AG10803 (cell line): ENCODE results near the gene CCT6A.
"Not testable (repeated sequence)": the region's sequence is repeated elsewhere in the genome, so short reads cannot be mapped to it uniquely, and the experiment has no call there.

ENCODE experiments used
- DNase-seq: peaks from one replicate; pipeline ENCODE4 v3.0.0; 2010; ENCODE audit warnings: low read depth
- H3K4me3 ChIP-seq: 2 replicates; pipeline ENCODE4 v1.5.1; 2011; ENCODE audit warnings: mild to moderate bottlenecking, low read length, control low read depth
- TF ChIP-seq, protein P1 (sequence below): conservative IDR thresholded peaks from 2 replicates; pipeline ENCODE4 v1.5.1; 2011; ENCODE audit warnings: mild to moderate bottlenecking, low read length, control low read depth, inconsistent platforms

CCT6A gene

DNA sequence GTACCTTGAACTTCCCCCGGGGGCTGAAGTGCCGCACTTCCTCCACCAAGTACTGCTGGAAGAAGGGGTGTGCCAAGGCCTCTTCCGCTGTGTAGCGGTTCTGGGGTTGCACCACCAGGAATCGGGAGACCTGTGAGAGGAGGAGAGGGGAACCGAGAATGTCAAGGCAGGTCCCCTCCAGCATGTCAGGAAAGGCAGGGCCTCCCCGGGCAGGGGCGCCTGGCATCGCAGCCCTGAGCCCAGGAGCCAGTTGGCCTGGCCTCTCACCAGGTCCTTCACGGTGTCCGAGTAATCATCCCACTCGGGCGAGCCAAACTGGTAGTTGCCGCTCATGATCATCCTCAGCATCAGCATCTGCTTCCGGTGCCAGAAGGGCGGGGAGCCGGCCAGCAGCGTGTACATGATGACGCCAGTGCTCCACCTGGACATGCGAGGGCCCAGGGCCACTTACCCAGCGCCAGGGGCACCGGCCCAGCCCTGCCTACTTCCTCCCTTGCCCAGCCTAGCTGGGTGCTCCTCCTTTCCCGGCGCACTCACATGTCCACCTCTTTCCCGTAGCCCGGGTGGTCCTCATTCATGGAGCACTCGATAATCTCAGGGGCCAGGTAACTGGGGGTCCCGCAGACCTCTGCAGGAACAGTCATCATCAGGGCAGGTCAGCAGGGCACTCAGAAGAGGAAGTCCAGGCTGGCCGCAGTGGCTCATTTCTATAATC is 30.2 kb downstream of the CCT6A start:
- no peak for DNase-seq
- TF ChIP-seq, protein P1, sequence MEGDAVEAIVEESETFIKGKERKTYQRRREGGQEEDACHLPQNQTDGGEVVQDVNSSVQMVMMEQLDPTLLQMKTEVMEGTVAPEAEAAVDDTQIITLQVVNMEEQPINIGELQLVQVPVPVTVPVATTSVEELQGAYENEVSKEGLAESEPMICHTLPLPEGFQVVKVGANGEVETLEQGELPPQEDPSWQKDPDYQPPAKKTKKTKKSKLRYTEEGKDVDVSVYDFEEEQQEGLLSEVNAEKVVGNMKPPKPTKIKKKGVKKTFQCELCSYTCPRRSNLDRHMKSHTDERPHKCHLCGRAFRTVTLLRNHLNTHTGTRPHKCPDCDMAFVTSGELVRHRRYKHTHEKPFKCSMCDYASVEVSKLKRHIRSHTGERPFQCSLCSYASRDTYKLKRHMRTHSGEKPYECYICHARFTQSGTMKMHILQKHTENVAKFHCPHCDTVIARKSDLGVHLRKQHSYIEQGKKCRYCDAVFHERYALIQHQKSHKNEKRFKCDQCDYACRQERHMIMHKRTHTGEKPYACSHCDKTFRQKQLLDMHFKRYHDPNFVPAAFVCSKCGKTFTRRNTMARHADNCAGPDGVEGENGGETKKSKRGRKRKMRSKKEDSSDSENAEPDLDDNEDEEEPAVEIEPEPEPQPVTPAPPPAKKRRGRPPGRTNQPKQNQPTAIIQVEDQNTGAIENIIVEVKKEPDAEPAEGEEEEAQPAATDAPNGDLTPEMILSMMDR: no peak
- H3K4me3 ChIP-seq: no peak overlapping the region

DNA sequence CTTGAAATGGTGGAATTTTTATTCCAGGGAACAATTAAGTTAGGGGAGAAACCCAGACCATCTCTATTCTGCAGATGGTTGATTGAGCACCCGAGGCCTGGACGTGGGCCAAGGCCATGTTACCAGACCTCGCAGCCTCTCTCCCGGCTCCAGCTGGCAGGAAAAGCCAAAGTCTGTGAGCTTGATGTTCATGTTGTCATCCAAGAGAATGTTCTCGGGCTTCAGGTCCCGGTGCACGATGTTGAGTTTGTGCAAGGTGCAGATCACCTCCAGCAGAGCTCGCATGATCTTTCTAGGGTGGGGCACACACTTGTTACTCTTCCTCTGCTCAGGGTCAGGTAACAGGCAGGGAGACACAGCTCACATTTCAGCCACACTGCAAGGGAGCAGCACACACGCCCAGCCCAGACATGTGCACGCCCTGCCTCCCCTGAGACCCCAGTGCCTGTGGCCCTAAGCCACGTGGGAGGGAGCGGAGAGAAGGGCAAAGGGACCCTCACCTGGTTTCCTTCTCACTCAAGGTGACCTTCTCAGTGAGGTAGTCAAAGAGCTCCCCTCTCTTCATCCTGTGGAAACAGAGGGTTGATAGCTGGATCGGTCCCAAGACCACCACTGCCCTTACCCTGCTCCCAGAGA is 31.7 kb downstream of the CCT6A start:
- DNase-seq: no peak
- TF ChIP-seq, protein P1: no peak
- H3K4me3 ChIP-seq: no peak overlapping the region

DNA sequence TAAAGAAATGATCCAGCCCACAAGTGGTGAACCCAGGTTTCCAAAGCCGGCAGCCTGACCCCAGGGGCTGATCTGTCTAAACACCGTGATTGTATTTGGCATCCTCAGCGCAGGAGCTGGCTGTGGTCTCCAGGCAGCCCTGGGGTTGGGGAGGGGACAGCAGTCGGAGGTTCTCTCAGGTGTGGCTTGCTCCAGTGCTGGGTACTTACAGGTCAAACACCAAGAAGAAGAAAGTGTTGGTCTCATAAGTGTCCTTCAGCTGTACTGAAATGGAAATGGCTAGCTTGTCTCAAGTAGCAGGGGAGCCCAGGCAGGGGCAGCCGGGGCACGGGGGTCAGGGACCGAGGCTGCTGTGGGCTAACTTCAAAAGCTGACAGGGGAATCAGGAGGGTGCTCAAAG is 35.2 kb downstream of the CCT6A start:
- DNase-seq: no peak
- TF ChIP-seq, protein P1: no peak
- no peak overlapping the region for H3K4me3 ChIP-seq

DNA sequence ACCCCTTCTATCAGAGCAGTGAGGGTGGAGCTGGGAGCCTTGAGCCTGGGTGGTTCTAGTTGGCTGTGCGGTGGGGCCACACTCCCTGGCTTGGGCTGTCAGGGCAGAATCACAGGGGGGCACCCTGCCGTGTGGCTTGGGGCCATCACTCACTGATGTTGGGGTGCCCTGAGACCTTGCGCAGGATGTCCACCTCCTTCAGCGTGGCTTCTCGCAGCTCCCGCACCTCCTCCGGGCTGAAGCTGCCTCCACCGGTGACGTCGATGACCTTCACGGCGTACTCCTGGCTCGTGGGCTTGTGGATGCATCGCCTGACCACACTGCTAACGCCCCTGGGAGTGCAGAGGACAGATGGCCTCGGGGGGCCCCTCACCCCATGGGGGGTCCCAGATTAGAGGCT is 35.9 kb downstream of the CCT6A start:
- no peak overlapping the region for H3K4me3 ChIP-seq
- TF ChIP-seq, protein P1: no peak
- DNase-seq: no peak

DNA sequence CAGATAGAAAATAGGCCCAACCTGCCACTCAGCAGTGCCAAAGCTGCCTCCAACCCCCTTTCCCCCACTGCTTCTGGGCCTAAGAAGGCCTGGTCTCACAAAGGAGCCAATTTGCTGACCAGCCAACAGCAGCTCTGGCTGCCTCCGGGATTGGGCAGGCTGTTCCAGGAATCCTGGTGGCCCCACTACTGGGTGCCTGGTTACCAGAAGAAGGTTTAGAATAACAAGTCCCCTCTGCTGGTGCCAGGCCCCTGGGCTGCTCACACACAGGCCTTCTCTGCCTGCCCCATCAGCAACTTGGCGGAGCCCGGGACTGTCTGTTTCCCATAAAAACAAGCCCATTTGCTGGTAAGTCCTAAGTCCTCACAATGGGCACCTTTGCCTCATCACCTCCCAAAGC is 40.0 kb downstream of the CCT6A start:
- DNase-seq: peak; percentile 63
- H3K4me3 ChIP-seq: no peak overlapping the region
- TF ChIP-seq, protein P1: no peak

DNA sequence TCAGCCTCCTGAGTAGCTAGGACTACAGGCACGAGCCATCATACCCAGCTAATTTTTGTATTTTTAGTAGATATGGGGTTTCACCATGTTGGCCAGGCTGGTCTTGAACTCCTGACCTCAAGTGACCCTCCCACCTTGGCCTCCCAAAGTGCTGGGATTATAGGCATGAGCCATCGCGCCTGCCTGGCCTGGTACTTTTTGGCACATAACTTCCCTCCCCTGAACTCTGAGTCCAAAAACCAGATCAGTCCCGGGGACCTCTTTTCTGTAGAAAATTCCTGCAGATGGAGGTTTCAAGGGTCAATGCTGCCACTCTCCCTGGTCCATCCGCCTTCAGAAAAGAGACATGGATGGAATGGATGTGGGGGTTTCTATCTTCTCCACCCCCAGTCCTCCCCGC is 40.8 kb downstream of the CCT6A start:
- DNase-seq: not testable (repeated sequence)
- H3K4me3 ChIP-seq: peak overlapping the region; percentile 33

DNA sequence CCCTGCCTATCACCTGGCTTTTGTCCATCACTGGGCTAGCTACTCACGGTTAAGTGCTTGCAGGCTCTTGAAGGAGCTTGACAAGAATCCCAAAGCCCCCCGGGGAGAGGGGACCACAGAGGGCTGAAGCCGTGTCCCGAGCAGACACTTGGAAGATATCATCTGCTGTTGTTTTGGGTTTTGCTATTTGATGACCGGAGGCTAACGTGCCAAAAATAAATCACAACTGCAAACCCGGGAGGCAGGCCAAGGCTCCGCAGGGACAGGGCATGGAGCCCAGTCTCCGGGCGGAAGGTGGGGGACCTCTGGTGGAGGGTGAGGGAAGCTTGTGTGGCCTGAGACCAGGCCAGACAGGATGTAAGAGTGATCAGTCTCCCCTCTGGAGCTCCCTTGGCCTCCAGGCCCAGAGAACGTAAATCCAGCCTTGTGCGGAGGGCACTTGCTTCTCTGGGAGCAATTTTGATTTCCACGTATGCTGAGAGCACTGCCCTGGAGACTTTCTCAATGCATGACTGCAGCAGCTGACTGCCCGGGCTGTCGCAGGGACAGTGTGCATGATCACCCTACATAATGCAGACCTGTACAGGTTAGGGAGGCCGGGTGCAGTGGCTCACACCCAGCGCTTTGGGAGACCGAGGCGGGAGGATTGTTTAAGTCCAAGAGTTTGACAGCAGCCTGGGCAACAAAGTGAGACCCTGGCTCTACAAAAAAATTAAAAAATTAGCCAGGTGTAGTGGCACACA is 41.4 kb downstream of the CCT6A start, which contains the start of gene PHKG1:
Gene PHKG1, minus strand, starts transcription at position 164 of the 743 bp plus-strand sequence. CDS start 4,011 bp downstream, outside the sequence.
- TF ChIP-seq, protein P1: peak; percentile 69
- peak within 1 kb of the TSS; percentile 33 for H3K4me3 ChIP-seq
- peak; percentile 91 for DNase-seq
